ENCODE results near the gene SEPTIN2.
A peak's percentile ranks its signal among the peaks of the same experiment; 100 is the strongest.

SEPTIN2 gene

DNA sequence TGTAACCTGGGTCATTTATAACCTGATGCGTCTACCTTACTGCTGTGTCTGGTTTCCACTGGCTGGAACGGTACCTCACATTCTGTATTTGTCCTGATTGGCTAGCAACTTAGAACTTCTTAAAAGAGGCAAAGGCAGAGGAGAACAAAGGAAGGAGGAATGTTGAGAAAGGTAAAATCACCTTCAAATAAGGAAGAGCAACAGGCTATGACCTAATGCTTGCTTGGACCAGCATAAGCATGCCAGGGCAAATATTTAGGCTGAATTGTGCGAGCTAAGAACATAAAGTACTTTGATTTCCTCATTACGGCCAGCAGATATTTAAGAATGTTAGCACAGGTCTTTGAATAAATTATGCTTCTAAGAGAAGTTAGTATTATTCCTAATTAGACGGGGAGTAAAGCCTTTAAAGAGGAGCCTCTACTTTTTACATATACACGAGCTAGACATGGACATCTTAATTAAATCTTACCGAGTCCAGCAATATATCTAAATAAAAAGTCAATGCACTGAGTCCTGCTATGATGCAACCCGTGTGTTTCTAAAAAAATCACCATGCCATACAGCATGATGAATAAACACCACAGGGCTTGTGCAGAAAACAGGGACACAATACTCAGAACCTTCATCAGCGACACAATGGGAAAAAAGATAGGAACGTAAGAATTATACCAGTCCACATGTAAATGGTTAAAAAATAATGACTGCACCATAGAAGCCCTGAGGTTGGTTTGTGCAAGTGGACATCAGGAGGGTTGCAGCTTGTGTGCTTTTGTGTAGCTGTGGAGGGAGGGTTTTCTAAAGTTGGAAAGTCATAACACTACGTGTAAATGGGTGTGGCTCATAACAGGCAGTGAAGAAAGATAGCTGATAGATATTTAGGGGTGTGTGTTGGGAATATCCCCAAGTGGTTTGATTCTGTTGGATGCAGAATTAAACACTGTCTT lies 14.2 kb downstream of the SEPTIN2 start:
- no peak overlapping the region for H3K4me3 ChIP-seq (ENCODE audit: control insufficient read depth, low read depth, low read length)

DNA sequence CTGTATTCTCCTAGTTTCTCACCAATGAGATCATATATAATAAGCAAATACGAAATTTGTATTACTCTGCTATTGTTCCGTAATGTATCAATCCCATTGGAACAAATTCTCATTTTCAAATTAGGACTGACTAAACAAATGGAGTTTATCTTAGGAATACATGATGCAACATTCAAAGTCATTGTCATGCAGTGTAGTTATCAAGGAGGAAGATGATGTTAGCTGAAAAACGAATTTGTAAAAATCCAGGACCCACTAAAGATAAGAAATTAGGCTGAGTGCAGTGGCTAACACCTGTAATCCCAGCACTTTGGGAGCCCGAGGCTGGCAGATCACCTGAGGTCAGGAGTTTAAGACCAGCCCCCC lies 14.9 kb downstream of the SEPTIN2 start:
- TF ChIP-seq, protein P1, sequence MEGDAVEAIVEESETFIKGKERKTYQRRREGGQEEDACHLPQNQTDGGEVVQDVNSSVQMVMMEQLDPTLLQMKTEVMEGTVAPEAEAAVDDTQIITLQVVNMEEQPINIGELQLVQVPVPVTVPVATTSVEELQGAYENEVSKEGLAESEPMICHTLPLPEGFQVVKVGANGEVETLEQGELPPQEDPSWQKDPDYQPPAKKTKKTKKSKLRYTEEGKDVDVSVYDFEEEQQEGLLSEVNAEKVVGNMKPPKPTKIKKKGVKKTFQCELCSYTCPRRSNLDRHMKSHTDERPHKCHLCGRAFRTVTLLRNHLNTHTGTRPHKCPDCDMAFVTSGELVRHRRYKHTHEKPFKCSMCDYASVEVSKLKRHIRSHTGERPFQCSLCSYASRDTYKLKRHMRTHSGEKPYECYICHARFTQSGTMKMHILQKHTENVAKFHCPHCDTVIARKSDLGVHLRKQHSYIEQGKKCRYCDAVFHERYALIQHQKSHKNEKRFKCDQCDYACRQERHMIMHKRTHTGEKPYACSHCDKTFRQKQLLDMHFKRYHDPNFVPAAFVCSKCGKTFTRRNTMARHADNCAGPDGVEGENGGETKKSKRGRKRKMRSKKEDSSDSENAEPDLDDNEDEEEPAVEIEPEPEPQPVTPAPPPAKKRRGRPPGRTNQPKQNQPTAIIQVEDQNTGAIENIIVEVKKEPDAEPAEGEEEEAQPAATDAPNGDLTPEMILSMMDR (IDR thresholded peaks at IDR 0.05; ENCODE audit: control insufficient read depth, insufficient read depth, low read depth, low read length, missing control alignments): no peak
- DNase-seq (ENCODE audit: low read depth): no peak
- H3K4me3 ChIP-seq (ENCODE audit: control insufficient read depth, low read depth, low read length): no peak overlapping the region

More for the DNA sequence above, 14.2 kb downstream of the SEPTIN2 start:
- TF ChIP-seq, protein P1 (IDR thresholded peaks at IDR 0.05; ENCODE audit: control insufficient read depth, insufficient read depth, low read depth, low read length, missing control alignments): no peak
- no peak for DNase-seq (ENCODE audit: low read depth)

DNA sequence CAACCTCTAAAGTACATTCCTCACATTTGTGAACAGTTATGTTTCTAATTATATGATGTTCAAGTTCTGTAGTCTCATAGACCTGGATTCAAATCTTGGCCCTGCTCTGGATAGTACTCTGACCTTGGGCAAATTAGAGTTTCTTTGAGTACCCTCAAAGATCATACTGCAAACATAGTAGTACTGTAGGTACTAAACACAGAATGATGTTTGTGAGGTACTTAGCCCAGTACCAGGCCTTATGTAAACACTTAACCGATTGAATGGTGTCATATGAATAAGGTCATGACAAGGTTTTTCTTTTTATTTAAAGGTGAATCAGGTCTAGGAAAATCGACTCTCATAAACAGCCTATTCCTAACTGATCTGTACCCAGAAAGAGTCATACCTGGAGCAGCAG lies 19.1 kb downstream of the SEPTIN2 start:
- TF ChIP-seq, protein P1 (IDR thresholded peaks at IDR 0.05; ENCODE audit: control insufficient read depth, insufficient read depth, low read depth, low read length, missing control alignments): no peak
- H3K4me3 ChIP-seq (ENCODE audit: control insufficient read depth, low read depth, low read length): no peak overlapping the region
- DNase-seq (ENCODE audit: low read depth): no peak

DNA sequence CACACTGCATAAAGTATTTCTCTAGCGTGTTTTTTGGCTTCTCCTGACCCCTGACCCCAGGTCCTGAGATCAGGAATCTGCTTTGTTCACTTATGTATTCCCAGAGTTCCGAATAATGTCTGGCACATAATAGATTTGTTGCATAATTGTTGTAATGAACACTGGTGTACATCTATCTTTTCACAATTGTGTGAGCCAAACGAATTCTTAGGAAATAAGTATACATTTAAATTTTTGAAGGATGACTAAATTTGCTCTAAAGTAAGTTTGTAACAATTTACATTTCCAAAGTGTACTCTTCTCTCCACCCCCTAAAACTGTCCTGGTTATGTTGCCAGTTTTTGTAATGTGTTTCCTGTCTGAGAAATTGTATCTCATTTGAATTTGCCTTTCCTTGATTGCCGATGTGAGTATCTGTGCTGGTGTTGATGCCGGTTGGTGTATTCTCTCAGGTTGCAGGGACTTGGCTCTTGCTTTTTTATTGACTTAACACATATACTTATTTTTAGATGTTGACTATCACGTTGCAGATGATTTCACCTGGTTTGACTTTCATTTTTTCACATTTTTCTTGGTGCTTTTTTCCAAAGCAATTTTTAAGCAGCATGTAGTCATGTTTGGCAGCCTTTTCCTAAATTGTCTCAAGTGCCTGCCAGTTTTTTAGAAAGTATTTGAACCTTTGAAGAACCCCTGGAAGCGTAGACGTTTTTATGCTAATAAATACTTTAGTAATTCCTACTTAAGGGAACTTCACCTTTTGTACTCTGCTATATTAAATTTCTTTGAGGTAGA lies 24.3 kb downstream of the SEPTIN2 start:
- TF ChIP-seq, protein P1 (IDR thresholded peaks at IDR 0.05; ENCODE audit: control insufficient read depth, insufficient read depth, low read depth, low read length, missing control alignments): no peak
- DNase-seq (ENCODE audit: low read depth): no peak
- no peak overlapping the region for H3K4me3 ChIP-seq (ENCODE audit: control insufficient read depth, low read depth, low read length)

DNA sequence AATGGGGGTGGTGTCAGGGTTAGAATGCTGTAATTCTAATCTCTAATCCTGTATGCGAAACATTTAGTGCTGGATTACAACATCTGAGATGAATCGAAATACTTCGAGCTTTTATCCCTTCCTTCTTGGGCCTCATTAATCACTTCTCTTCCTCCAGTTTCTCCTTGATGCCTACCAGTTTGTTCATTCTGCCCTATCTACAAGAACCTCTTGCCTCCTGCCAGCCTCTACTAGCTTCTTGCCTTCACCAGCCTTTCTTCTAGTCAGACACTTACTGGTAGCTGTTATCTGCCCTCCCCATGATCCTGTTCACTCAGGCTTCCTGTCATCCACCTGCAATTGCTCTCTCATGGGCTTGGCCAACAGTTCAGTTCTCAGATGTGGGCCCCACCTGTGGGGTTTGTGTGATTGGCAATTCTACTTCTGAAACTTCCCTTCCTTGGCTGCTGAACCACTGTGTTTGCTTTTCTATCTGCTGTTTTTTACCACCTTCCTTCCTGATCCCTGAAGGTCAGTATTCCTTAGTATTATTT lies 25.0 kb downstream of the SEPTIN2 start:
- DNase-seq (ENCODE audit: low read depth): no peak
- TF ChIP-seq, protein P1 (IDR thresholded peaks at IDR 0.05; ENCODE audit: control insufficient read depth, insufficient read depth, low read depth, low read length, missing control alignments): no peak

DNA sequence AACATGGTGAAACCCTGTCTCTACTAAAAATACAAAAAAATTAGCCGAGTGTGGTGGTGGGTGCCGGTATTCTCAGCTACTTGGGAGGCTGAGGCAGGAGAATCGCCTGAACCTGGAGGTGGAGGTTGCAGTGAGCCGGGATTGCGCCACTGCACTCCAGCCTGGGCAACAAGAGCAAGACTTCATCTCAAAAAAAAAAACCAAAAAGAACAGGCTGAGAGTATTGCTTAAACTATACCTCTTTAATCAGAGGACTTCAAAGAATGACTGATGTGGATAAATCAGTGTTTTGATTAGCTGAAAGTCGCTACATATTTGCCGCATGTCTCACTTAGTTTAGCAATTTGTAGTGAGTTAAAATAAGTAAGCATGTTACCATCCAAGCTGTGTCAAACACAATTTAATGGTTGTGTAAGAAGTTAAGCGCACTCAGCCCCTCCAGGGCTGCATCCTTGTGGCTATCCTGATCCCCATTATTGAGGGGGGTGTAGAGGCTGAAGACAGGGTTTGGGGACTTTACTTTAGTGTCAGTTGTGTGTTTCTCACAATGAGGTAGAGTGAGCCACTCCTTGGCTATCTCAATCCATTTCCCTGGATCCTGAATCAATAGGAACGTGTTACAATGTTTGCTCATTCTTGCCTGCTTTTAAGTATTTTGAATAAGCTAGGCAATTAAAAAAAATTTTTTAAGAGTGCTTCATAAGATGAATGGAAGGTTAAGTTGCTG lies 29.4 kb downstream of the SEPTIN2 start:
- DNase-seq (ENCODE audit: low read depth): peak; percentile 33
- TF ChIP-seq, protein P1 (IDR thresholded peaks at IDR 0.05; ENCODE audit: control insufficient read depth, insufficient read depth, low read depth, low read length, missing control alignments): no peak
- H3K4me3 ChIP-seq (ENCODE audit: control insufficient read depth, low read depth, low read length): no peak overlapping the region

More for the DNA sequence above, 25.0 kb downstream of the SEPTIN2 start:
- H3K4me3 ChIP-seq (ENCODE audit: control insufficient read depth, low read depth, low read length): no peak overlapping the region
